ENCODE measurements around the gene CENPT.
"Not testable (repeated sequence)": the region's sequence is repeated elsewhere in the genome, so short reads cannot be mapped to it uniquely, and the experiment has no call there.

Gene CENPT

GRCh38 chr16:67853670-67854069, 6.2 kb upstream of the CENPT start:
- FAIRE-seq (no peak), DNase-seq (ENCODE audit: extremely low spot score, insufficient read length, low read depth) (no peak)

- DNase-seq (ENCODE audit: extremely low spot score, insufficient read length, low read depth) (no peak), FAIRE-seq (no peak)
These were observed 625 bp upstream of the CENPT start for GRCh38 chr16:67848118-67848517.

- peak; percentile 83 for FAIRE-seq
- peak; percentile 87 for DNase-seq (ENCODE audit: extremely low spot score, insufficient read length, low read depth)
These were observed 1.0 kb downstream of the CENPT start, which contains the start of gene NUTF2 for GRCh38 chr16:67846320-67847063. Gene NUTF2 (plus strand): TSS chr16:67846933. CDS start chr16:67865131, 18,198 bp downstream.

DNA sequence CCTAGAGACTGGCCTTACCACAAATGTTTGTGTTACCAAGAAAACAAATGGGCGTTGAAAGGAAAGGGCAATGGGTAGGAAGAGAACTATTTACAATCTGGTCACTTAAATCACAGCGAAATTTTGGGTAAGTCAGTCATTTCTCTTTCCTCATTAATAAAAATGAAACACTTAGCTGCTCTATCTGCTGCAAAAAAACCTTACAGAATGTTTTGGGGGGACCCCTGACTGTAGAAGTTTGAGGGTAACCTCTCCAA, 1.5 kb downstream of the CENPT start:
- FAIRE-seq = no peak
- DNase-seq (ENCODE audit: extremely low spot score, insufficient read length, low read depth) = no peak

DNA sequence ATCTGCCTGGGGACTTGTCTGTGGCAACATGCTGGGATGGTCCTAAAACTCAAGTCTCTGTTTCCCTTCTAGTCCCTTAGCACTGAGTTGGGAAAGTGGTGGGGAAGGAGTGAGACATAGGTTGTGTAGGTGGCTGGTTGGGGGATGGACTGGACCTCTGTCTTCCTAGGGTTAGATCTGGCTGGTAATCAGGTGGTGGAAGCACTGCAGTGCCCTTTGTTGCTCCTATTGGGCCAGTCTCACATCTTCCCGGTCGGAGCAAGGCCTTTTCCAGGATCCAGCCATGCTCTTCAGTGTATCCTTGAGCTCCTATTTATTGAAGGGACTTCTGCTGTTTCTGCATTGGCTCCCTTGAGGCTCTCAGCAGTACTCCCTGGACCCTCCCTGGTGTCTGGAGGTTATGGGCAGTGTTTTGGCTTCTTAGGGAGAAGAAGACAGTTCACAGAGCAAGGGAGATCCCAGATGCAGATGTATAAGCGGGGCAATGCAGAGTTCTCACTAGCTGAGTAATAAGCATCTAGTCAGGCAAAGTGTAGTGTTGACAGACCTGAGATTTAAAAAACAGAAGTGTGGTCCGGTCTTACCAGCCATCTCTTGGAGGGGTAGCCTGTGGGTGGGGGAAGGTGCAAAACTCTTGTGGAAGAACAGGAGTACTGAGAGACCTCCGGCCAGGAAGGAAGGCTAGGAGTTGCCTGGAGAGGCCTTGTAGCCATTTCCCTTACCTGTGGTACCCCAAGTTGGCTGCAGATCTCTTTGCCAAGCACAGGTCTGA, 2.0 kb downstream of the CENPT start:
- FAIRE-seq (no peak), DNase-seq (ENCODE audit: extremely low spot score, insufficient read length, low read depth) (no peak)

DNA sequence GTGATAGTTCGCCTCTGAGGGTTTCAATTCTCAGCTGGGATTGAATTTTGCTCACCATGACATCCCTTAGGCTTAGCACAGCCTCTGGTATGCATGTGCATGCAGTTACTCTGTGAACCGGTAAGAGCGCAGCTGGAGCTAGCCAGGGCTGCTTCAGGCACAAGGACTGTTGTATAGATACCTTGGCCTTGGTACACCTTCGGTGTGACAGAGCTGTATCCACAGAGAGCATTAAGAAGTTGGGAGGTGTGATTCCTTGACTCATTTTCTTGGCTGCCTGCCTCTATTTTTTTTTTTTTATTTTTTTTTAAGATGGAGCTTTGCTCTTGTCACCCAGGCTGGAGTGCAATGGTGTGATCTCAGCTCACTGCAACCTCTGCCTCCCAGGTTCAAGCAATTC, 3.0 kb downstream of the CENPT start:
- FAIRE-seq (no peak), DNase-seq (ENCODE audit: extremely low spot score, insufficient read length, low read depth) (no peak)

DNA sequence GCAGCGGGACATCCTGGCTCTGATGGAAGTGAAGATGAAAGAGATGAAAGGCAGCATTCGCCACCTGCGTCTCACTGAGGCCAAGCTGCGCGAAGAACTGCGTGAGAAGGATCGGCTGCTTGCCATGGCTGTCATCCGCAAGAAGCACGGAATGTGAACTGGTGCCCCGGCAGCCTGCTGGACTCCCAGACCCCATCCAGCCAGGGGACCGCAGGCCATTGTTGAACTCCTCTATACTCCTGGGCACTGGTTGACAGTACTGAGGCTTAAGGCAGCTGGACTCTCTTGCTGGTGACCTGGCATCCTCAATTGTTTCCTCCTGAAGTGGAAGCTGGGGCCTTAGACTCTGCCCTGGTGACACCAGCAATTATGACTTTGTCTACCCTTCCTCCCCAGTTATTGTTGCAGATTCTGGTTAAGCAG, 4.1 kb downstream of the CENPT start:
- DNase-seq (ENCODE audit: extremely low spot score, insufficient read length, low read depth) (no peak), FAIRE-seq (no peak)

GRCh38 chr16:67842509-67843342, 4.8 kb downstream of the CENPT start:
- DNase-seq (ENCODE audit: extremely low spot score, insufficient read length, low read depth) (no peak), FAIRE-seq (no peak)

GRCh38 chr16:67841816-67842508, 5.5 kb downstream of the CENPT start, which contains the start of gene THAP11:
Gene THAP11 (plus strand): TSS chr16:67842320. CDS start chr16:67842555, 235 bp downstream.
- DNase-seq (ENCODE audit: extremely low spot score, insufficient read length, low read depth) (peak; percentile 80), FAIRE-seq (peak; percentile 81)

GRCh38 chr16:67841198-67841815, 6.2 kb downstream of the CENPT start:
- no peak for FAIRE-seq
- no peak for DNase-seq (ENCODE audit: extremely low spot score, insufficient read length, low read depth)

DNA sequence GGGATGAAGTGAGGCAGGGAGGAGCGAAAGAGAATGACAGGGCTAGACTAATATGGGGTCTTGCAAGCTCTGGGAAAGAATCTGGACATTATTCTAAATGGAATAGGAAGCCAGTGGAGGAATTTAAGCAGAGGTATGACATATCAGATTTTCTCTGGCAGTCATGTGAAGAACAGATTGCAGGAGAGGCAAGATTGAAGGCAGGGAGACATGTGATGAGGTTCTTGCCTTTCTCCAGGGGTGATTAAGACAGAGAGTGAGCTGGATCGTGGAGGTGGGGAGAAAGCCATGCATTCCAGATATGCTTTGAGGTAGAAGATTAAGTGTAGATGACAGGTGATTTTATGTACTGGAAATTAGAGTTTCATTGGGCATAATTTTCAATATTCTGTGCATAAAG, 9.7 kb downstream of the CENPT start:
- no peak for FAIRE-seq
- no peak for DNase-seq (ENCODE audit: extremely low spot score, insufficient read length, low read depth)

GRCh38 chr16:67837190-67837589, 10.3 kb downstream of the CENPT start:
- not testable (repeated sequence) for FAIRE-seq; DNase-seq (ENCODE audit: extremely low spot score, insufficient read length, low read depth)

- FAIRE-seq = no peak
- no peak for DNase-seq (ENCODE audit: extremely low spot score, insufficient read length, low read depth)
These were observed 13.3 kb downstream of the CENPT start for GRCh38 chr16:67834242-67834614.

DNA sequence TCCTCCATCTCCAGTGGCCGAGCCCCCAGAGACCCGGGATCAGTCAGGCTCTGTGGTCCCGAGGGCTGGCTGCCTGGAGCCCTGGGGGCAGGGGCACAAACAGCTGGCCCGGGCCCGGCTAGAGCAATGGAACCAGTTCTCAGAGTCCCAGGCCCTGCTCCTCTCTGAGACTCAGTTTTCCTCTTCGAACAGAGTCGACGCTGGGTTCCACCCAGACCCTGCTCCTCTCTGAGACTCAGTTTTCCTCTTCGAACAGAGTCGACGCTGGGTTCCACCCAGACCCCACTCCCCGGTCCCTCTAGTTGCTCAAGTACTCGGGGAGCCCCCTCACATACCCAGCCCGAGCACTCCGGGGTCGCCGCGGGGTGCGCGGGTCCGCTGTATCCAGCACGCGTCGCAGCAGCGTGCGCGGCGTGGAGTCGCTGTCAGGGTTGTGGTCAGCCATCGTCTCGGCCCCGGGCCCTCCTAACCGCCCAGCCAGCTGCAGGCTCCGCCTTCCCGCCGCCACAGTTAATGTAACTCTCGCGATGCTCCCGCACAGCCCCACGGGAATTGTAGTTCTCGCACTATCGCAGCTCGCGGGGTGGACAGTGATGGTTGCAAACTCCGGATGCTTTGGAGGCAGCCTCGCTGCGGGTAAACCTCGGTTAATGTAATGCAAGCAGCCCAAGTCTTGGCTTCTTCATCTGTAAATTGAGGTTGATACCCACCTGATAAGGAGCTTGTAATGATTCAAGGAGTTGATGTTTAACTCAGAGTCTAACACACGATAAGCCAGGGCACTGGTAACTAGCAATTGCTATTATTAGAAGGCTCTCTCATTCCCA, 13.9 kb downstream of the CENPT start:
- FAIRE-seq (peak; percentile 93), DNase-seq (ENCODE audit: extremely low spot score, insufficient read length, low read depth) (peak; percentile 99)

DNA sequence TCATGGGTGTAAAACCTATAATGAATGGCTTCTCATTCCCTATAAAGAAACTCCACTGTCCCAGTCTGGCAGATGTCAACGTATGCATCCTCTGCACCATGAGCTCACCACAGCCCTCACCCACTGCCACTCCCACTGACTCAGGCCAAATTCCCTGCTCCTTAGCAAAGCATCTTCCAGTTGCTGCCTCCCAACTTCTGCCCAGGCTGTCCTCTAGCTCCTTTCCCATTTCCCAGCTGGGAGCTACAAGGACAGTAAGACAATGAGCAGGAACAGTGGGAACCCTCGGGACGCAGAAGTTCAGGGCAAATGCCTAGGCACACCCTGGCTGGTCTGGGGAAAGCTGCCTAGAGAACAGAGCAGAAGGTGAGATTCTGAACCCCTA, 14.5 kb downstream of the CENPT start:
- DNase-seq (ENCODE audit: extremely low spot score, insufficient read length, low read depth) (no peak), FAIRE-seq (no peak)

DNA sequence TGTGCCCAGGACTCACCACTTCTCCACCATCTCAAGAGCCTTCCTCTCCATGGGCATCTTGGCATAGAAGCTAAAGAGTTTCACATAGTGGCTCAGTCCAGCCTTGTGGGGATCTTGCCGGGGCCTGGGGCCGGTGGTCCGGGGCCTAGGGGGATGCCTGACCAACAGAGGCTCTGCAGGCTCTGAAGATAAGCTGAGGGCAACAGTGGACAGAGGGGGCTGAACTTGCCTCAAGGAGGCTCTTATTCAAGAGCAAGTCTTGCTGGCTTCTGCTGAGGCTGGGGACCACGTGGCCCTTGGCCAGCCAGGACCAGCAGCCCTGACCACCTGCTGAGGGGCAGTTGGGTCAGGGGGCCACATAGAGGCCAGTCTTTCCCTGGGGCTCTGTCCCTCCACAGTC, 18.8 kb downstream of the CENPT start:
- no peak for DNase-seq (ENCODE audit: extremely low spot score, insufficient read length, low read depth)
- FAIRE-seq = no peak

DNA sequence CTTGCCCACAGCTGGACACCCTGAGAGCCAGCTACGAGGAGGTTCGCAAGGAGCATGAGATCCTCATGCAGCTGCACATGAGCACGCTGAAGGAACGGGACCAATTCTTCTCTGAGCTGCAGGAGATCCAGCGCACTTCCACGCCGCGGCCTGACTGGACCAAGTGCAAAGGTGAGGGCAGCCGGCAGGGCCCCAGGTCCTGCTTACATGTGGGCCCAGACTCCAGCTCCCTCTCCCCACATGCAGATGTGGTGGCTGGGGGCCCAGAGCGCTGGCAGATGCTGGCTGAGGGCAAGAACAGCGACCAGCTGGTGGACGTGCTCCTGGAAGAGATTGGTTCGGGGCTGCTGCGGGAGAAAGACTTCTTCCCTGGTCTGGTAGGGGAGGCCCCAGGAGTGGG, 21.6 kb downstream of the CENPT start:
- FAIRE-seq (no peak), DNase-seq (ENCODE audit: extremely low spot score, insufficient read length, low read depth) (no peak)

DNA sequence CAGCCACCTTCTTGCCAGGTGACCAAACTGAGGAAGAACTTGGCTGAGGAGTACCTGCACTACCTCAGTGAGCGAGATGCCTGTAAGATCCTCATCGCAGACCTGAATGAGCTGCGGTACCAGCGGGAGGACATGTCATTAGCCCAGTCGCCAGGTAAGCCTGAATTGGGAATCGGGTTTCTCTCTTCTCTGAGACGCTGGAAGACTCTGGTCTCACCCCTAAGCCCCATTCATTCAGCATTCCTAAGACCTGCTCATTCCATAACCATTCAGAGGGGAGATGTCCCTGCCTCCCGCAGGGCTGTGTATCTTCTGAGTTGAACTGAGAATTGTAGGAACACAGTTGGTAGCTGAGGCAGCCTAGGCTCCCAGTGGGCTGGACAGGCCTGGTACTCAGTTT, 22.4 kb downstream of the CENPT start:
- no peak for DNase-seq (ENCODE audit: extremely low spot score, insufficient read length, low read depth)
- FAIRE-seq = no peak

- FAIRE-seq = no peak
These were observed 25.0 kb downstream of the CENPT start for GRCh38 chr16:67822511-67822910.

More at GRCh38 chr16:67822511-67822910, 25.0 kb downstream of the CENPT start:
- no peak for DNase-seq (ENCODE audit: extremely low spot score, insufficient read length, low read depth)
